Measurements from ENCODE around the gene MFF. TPM values are rescaled to one million over a fixed set of nuclear protein-coding genes. Genes with fewer than 3 reads are reported as not detected.

The MFF gene
- total RNA-seq, 3 donors from 2014 or later (not counting 1 experiment from before 2014, with no cell fraction given), result 57.7 to 60.8 (median 59.8) TPM

DNA sequence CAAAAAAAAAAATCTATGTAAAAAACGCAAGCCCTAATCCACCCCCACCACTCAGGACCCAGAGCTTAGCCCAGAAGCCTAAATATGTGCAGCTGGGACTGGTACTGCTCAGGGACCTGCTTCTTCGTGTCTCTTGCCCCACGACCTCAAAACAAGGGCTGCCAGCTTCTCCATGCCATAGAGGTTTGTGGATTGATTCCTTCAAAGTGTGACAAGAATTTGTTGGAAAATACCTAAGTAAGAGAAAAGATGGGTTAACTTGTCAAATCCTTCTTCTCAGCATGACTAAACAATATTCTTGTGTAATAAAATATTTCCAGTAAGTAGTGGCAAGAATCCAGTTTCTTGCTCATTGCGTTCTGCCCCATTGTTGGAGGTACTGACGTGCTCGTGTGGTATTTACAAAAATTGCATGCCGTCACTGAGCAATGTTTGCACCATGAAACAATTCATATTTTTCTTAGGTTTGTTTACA, 63.5 kb downstream of the MFF start:
- Histone ChIP-seq H3K4me3 (ENCODE audit: low read length) (no peak overlapping the region), H3K9me3 (ENCODE audit: control insufficient read depth, insufficient read depth, low read length) (no peaks in the 10 kb centered on the region), H3K4me1 (ENCODE audit: control insufficient read depth, insufficient read depth, low read length) (peaks cover 4% of the 10 kb centered on the region), H3K36me3 (ENCODE audit: control insufficient read depth, insufficient read depth, low read length) (no peaks in the 10 kb centered on the region), H3K27ac (ENCODE audit: low read length) (no peak overlapping the region), H3K27me3 (ENCODE audit: control insufficient read depth, insufficient read depth, low read length) (no peaks in the 10 kb centered on the region)
- WGBS (ENCODE audit: insufficient coverage), result 82% methylated on average over 7 of the region's 7 CpGs
- Mint-ChIP-seq H3K36me3 (no peaks in the 10 kb centered on the region), H3K27me3 (ENCODE audit: low read depth in 2 of 2) (peaks cover 5 to 6% of the 10 kb centered on the region in 2 donors), H3K27ac (no peak overlapping the region), H3K4me1 (no peaks in the 10 kb centered on the region), H3K9me3 (no peaks in the 10 kb centered on the region), H3K4me3 (no peak overlapping the region)
- no peak for DNase-seq
- intact Hi-C loops (cut with micrococcal nuclease), result no loop called here
- TF ChIP-seq, protein P1, sequence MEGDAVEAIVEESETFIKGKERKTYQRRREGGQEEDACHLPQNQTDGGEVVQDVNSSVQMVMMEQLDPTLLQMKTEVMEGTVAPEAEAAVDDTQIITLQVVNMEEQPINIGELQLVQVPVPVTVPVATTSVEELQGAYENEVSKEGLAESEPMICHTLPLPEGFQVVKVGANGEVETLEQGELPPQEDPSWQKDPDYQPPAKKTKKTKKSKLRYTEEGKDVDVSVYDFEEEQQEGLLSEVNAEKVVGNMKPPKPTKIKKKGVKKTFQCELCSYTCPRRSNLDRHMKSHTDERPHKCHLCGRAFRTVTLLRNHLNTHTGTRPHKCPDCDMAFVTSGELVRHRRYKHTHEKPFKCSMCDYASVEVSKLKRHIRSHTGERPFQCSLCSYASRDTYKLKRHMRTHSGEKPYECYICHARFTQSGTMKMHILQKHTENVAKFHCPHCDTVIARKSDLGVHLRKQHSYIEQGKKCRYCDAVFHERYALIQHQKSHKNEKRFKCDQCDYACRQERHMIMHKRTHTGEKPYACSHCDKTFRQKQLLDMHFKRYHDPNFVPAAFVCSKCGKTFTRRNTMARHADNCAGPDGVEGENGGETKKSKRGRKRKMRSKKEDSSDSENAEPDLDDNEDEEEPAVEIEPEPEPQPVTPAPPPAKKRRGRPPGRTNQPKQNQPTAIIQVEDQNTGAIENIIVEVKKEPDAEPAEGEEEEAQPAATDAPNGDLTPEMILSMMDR (IDR thresholded peaks at IDR 0.05), result no peak
- ATAC-seq, result no peak

DNA sequence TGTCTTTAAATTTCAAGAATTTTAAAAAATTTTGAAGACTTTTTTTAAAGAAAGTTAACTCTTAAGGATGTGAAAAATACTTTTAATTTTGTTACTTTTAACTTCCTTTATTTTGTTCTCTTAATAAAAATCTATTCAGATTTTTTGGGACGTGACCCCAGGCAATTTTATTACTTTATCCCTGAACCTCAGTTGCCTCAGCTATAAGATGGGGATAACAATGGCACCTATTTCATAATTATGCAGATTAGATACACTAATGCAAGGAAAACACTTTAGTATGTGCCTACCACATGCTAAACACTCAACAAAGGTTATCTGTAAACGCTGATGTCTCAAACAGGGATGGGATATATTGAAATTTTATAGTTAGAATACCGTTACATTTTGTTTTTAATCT, 64.2 kb downstream of the MFF start:
- no peaks in the 10 kb centered on the region for H3K36me3 ChIP-seq (ENCODE audit: control insufficient read depth, insufficient read depth, low read length)
- DNase-seq (no peak), ATAC-seq (no peak)
- Mint-ChIP-seq H3K4me3 (no peak overlapping the region), H3K9me3 (no peaks in the 10 kb centered on the region), H3K27ac (no peak overlapping the region), H3K36me3 (no peaks in the 10 kb centered on the region), H3K4me1 (no peaks in the 10 kb centered on the region), H3K27me3 (ENCODE audit: low read depth in 2 of 2) (peaks cover 0 to 3% of the 10 kb centered on the region in 2 donors)
- H3K27ac ChIP-seq (ENCODE audit: low read length), result no peak overlapping the region
- peaks cover 4% of the 10 kb centered on the region for H3K4me1 ChIP-seq (ENCODE audit: control insufficient read depth, insufficient read depth, low read length)
- H3K27me3 ChIP-seq (ENCODE audit: control insufficient read depth, insufficient read depth, low read length), result no peaks in the 10 kb centered on the region
- no peaks in the 10 kb centered on the region for H3K9me3 ChIP-seq (ENCODE audit: control insufficient read depth, insufficient read depth, low read length)
- intact Hi-C loops (cut with micrococcal nuclease), result no loop called here
- no peak overlapping the region for H3K4me3 ChIP-seq (ENCODE audit: low read length)
- TF ChIP-seq, protein P1 (IDR thresholded peaks at IDR 0.05), result no peak
- no CpG with 5 or more reads among the region's 3 CpGs for WGBS (ENCODE audit: insufficient coverage)

DNA sequence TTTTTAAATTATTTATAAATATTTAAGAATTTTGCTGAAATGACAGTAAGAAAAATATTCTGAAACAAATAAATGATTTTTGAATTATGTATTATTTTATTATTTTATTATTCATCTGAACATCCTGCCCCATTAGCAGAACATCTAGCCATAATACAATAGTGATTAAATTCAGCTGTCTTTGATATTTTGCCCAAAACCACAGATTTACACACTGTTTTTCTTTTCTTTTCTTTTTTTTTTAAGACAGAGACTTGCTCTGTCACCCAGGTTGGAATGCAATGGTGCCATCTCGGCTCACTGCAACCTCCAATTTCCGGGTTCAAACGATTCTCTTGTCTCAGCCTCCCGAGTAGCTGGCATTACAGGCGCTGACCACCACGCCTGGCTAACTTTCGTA, 64.6 kb downstream of the MFF start:
- H3K27ac ChIP-seq (ENCODE audit: low read length), result no peak overlapping the region
- Mint-ChIP-seq H3K4me1 (no peaks in the 10 kb centered on the region), H3K9me3 (no peaks in the 10 kb centered on the region), H3K27me3 (ENCODE audit: low read depth in 2 of 2) (peaks cover 0 to 3% of the 10 kb centered on the region in 2 donors), H3K27ac (no peak overlapping the region), H3K4me3 (no peak overlapping the region), H3K36me3 (no peaks in the 10 kb centered on the region)
- TF ChIP-seq, protein P1 (IDR thresholded peaks at IDR 0.05), result no peak
- DNase-seq, result no peak
- whole genome bisulfite sequencing (ENCODE audit: insufficient coverage), result 92% methylated on average over 7 of the region's 7 CpGs
- intact Hi-C loops (cut with micrococcal nuclease), result no loop called here
- peaks cover 4% of the 10 kb centered on the region for H3K4me1 ChIP-seq (ENCODE audit: control insufficient read depth, insufficient read depth, low read length)
- no peaks in the 10 kb centered on the region for H3K36me3 ChIP-seq (ENCODE audit: control insufficient read depth, insufficient read depth, low read length)
- no peak overlapping the region for H3K4me3 ChIP-seq (ENCODE audit: low read length)
- H3K27me3 ChIP-seq (ENCODE audit: control insufficient read depth, insufficient read depth, low read length), result no peaks in the 10 kb centered on the region
- no peaks in the 10 kb centered on the region for H3K9me3 ChIP-seq (ENCODE audit: control insufficient read depth, insufficient read depth, low read length)
- ATAC-seq, result no peak
